ENCODE measurements around the gene BLOC1S3. TPM values are rescaled to one million over a fixed set of nuclear protein-coding genes. Genes with fewer than 3 reads are reported as not detected.

The BLOC1S3 gene
- total RNA-seq, 1 donor from 2014 or later = 15.9 TPM

Other genes starting within 250 kb of the BLOC1S3 start
- gene APOC4, start 236.5 kb upstream of the BLOC1S3 start, total RNA-seq = 0.68 TPM
- 30.2 TPM for gene APOC2, start 232.7 kb upstream of the BLOC1S3 start, total RNA-seq
- gene CLPTM1, start 223.4 kb upstream of the BLOC1S3 start, total RNA-seq = 104 TPM
- 12.2 TPM for gene RELB, start 177.3 kb upstream of the BLOC1S3 start, total RNA-seq
- gene CLASRP, start 139.7 kb upstream of the BLOC1S3 start, total RNA-seq = 71.7 TPM
- gene ZNF296, start 102.3 kb upstream of the BLOC1S3 start, total RNA-seq = 1.7 TPM
- 16.1 TPM for gene GEMIN7, start 99.5 kb upstream of the BLOC1S3 start, total RNA-seq
- 29.1 TPM for gene PPP1R37, start 85.6 kb upstream of the BLOC1S3 start, total RNA-seq
- not detected for gene NKPD1, start 17.8 kb upstream of the BLOC1S3 start, total RNA-seq
- gene TRAPPC6A, start 547 bp upstream of the BLOC1S3 start, total RNA-seq = 18.4 TPM
- gene EXOC3L2, start 66.6 kb downstream of the BLOC1S3 start, total RNA-seq = 3.6 TPM
- gene MARK4, start 72.5 kb downstream of the BLOC1S3 start, total RNA-seq = 32.5 TPM
- gene CKM, start 144.1 kb downstream of the BLOC1S3 start, total RNA-seq = 0.24 TPM
- gene KLC3, start 162.0 kb downstream of the BLOC1S3 start, total RNA-seq = 1.4 TPM
- gene ERCC2, start 191.8 kb downstream of the BLOC1S3 start, total RNA-seq = 14.0 TPM
- gene PPP1R13L, start 226.3 kb downstream of the BLOC1S3 start, total RNA-seq = 43.8 TPM
- 4.5 TPM for gene POLR1G, start 227.9 kb downstream of the BLOC1S3 start, total RNA-seq
- gene ERCC1, start 245.1 kb downstream of the BLOC1S3 start, total RNA-seq = 41.6 TPM